GM21576 (cell line): Measurements from ENCODE around the gene CENPU.
"Not testable (repeated sequence)": the region's sequence is repeated elsewhere in the genome, so short reads cannot be mapped to it uniquely, and the experiment has no call there.

Experiments used
- ATAC-seq: cut with Tn5 transposase; IDR thresholded peaks from one replicate; pipeline ENCODE4 v1.9.1; 2021; ENCODE audit warnings: mild to moderate bottlenecking, moderate library complexity; ENCODE audit not compliant: unreplicated experiment

Gene CENPU, protein sequence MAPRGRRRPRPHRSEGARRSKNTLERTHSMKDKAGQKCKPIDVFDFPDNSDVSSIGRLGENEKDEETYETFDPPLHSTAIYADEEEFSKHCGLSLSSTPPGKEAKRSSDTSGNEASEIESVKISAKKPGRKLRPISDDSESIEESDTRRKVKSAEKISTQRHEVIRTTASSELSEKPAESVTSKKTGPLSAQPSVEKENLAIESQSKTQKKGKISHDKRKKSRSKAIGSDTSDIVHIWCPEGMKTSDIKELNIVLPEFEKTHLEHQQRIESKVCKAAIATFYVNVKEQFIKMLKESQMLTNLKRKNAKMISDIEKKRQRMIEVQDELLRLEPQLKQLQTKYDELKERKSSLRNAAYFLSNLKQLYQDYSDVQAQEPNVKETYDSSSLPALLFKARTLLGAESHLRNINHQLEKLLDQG

DNA sequence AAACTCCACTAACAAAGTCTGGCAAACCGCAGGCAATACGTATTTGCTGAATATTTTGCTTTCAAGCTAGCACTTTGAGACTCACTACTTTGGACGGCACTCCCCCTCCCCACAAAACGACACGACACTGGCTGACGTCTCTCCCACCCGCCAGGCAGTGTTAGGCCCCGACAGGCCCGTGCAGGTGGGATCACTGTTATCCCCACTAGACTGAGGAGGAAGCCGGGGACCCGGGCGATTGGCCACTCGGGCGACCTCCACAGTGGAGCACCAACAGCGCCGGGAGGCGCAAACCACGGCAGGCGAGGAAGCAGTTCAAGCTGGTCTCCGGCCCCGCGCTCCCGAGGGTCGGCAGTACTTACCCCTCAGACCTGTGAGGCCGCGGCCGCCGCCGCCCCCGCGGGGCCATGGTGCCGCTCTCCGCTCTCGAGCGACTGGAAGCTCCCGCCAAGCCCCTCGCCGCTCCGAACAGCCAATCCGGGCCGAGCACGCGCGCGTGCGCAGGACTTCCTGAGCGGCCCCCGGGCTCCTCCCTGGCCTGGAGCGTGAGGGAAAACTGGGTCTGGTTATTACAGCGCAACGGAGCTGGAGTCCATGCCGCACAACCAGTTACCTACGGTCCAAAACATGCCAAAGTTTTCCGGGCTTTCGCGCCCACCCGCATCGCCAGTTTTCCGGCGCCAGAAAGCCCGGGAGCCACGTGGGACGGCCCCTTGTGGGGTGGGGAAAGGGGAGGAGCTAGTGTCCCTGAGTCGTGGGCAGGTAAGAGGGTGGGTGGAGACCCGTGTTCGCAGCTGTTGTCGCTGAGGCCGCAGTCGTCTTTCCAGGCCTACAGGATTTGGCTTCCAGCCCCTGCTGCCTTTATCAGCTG lies at the start of gene CENPU:
TSS of gene CENPU (minus strand) at position 443 of the 871 bp plus-strand sequence. CDS start at position 409, 34 bp downstream.
- ATAC-seq: peak; percentile 92

DNA sequence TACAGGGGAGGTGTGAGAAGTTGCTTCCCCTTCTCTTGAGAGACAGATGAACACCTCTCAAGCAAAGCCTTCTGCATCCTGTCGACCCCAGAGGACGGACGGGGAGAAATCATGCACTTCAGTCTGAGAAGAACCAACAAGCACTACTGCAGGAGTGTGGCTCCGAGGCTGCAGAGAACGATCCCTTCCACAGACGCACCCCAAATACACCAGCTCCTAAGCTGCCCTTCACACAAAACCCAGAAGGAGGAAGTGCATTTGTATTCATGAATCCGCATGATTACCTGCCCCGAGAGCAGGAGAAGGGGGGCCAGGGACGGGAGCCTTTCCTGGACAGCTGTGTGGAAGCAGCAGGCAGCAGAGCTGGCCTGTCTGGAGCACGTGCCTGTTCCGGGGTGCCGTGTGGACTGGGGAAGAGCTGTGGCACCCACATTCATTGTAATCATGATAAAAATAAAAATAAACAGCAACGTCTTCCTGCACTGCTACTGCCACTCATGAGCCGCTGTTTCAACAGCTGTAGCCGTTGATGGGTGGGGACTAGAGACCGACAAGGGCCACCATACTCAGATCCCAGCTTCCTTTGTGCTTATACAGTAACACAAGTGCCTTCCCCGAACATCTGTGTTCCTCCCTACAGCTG lies 49.0 kb upstream of the CENPU start:
- no peak for ATAC-seq

DNA sequence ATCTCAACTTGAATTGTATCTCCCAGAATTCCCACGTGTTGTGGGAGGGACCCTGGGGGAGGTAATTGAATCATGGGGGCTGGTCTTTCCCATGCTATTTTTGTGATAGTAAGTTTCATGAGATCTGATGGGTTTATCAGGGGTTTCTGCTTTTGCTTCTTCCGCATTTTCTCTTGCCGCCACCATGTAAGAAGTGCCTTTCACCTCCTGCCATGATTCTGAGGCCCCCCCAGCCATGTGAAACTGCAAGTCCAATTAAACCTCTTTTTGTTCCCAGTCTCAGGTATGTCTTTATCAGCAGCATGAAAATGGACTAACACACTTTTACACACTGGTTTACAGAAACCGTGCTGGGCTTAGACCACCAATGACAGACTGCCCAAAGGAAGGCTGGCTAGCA lies 45.3 kb upstream of the CENPU start:
- ATAC-seq: not testable (repeated sequence)

DNA sequence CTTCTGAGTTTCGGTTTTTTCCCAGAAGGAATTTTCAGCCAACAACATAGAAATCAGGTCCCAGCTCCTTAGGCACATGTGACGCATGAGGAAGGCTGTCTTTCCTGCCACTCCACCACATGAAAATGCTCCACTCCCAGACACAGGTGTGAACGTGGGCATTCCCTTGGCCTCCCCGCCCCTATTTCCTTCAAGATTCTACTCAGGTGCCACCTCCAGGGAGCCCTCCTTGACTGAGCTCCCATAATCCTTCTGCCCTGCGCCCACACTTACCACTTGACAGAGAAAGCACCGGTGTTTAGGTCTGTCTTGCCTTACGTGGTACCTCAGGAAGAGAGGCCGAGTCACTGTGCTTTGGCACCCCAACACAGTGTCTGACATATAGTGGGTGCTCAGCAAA lies 44.4 kb upstream of the CENPU start:
- no peak for ATAC-seq

DNA sequence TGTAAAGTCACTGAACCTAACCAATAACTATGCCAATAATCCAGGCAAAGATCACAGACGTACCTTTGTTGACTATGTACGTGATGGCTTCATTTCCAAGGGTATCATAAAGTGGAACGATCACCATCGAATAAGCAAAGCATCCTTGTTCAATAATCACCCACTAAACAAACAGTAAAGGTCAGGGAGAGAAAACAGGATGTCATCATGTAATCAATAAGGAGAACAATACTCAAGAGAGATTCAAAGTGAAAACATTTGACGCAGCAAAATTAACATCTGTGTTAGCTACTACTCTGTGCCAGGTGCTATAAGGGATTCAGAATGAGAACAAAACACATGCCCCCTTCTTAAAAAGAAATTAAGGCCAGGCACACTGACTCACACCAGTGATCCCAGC lies 42.9 kb upstream of the CENPU start:
- ATAC-seq: no peak

DNA sequence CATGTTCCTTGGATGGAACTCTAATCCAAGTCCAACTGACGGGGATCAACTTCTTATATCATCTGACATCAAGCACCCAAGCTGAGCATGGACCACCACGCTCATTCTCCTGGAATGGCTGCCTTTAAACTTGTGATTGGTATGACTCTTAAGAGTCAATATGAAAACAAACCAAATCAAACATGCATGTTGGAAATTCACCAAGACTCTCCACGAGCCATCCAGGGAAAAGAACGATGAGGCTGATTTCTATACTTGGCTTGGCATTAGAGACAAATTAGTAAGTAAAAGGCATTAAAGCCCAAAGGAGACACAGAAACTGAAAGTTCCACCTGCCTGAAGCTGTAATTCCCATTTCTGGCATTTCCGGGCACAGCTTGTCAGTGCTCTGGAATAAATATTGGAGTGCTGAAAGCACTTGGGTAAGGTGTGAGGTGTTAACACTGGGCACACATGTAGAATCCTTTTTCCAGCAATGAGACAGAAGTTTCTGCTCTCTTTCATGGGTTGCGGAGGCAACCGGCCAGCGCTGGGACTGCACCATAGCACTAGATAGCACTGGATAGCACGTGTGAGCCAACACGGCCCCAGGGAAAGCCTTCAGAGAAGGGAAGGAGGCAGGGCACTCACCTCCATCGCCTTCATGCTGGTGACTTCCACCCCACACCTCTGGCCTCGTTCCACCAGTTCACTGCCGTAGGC lies 42.1 kb upstream of the CENPU start:
- no peak for ATAC-seq

DNA sequence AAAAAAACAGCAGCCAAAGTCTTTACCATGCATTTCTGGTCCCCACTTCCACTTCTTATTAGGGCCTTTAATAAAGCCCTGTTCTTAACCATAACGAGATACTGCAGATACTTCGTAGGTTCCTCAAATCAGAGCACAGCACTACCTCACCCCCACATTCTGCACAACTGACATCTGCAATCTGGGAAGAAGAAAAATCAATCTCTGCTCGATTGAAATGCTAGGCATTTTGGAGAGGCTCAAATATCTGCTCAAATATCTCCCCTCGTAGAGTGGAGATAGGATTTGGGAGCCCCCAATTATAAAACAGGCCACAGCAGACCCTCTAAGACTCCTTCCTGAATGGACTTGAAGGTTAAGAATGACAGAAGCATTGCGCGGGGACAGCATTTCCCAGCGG lies 40.3 kb upstream of the CENPU start:
- ATAC-seq: no peak

DNA sequence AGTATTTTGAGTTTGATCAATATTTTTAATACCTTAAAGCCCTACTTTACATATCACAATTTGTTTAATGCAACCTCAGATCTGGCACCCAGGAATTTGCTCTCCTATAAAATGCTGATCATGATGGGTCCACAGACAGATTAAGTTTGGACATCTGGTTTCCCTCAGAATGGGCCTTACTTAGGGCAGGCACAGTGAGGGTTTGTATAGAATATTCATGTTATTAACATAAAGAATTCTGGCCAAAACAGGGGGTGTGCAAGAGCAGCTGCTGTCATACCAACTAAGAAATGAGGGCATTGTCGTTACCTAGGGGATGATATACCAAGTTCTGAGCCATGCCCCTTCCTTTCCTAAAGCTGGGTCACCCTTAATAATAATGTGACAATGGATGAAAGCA lies 37.5 kb upstream of the CENPU start:
- ATAC-seq: no peak

DNA sequence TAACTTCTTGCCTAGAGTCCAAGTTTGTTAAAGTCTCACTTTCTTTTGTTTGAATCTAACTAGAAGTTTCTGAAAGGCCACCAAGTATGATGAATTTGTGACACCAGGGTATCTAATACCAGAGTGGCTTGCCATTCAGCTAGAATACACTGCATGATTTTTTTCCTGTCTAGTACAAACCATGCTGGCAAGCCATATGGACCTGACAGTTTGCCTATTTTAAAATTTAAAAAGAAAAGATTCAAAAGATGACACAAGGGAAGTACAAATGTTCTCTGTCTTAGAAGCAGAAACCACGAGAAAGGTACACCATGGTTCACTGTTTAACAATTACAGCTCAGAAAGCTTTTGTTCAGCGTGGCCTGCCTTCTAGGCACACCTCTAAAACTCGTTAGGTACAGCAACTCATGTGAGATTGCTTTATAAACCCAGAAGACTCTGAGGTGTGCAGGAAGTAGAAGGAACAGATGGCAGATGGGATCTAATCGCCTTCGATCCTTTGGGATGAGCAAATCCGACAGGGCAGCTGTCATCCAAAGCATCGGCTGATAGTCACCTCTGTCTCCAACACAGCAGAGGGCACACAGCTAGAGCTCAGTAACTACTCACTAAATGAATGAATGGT lies 35.4 kb upstream of the CENPU start:
- ATAC-seq: no peak

DNA sequence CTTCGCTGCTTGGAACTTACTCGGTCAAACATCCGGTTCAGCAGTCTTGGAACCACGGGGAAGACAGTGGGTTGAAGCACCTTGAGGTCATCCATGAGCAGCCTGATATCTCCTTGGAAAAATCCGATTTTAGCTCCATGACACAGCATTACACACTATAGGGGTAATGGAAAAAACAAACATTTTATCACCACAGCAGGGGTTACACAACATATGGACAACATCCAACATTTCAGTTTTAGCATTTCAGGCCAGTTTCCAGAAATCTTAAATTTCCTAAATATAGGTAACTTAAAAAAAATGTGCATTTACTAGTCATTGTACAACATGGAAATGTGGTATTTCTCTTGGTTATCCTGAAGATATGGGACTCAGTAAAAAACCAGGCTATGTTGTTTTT lies 34.4 kb upstream of the CENPU start:
- no peak for ATAC-seq

DNA sequence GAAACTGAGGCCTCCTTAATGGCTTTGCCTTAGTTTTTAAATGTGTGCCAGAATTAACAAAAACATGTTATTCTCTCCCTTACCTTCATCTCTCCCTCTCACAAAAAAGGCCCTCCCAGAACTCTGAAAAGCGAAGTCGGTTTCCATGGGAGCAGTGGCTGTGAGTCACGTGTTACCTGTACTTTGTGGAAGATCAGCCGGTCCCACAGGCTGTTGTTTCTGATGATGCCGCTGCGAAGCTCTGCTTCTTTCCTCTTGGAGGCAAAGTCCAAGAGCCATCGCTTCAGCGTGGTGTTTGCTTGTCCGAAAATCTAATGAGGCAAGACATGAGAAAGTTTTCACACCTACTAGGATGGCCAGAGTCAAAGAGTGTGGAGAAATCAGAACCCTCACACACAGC lies 32.5 kb upstream of the CENPU start:
- no peak for ATAC-seq

DNA sequence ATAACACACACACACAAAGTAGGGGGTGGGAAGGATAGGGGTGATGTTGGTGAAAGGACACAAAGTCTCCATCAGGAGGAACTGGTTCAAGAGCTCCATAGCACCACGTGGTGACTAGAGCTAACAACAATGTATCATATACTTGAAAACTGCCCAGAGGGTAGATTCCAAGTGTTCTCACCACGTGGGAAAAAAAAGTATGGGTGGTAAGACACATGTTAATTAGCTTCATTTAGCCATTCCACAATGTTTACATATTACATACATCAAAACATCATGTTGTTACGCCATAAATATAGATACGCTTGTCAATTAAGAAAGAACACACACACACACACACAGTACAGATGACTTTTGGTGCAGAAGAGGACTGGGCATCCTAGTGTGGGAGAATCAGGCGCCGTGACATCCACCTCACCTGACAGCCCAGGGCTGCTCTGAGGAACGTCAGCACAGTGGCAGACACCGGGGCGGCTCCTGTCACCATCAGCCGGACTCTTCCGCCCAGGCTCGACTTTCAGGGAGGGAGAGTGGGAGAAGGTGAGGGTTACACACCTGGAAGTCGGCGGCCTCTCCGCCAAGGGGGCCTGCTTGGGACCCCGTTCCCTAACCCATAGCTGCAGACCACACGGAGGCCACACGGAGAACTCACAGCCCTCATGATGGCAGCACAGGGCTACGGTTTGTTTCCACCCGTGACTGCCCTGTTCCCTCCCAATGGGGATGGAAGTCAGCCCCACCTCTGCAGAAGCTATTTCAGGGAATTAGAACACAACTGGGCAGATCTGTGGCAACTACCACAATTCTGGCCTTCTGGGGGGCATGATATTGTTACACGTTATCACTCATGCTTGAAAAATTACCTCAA lies 31.8 kb upstream of the CENPU start:
- ATAC-seq: no peak

DNA sequence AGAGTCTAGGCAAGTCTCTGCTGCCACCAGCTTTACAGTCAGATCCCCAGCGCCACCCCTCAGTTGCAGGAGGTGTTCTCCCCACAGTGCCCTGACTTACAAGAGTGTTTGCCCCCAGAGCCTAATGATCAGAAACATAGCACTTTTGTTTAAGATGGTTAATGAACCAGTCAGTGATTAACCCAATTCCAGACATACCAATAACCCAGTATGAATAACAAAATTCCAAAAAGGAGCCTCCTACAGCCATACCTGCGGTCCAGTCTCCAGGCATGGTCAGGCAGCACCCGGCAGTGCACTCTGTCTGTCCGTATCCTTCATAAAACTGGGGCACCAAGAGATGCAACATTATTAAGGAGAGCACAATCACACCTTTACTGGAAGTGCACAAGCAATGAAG lies 30.7 kb upstream of the CENPU start:
- ATAC-seq: no peak

DNA sequence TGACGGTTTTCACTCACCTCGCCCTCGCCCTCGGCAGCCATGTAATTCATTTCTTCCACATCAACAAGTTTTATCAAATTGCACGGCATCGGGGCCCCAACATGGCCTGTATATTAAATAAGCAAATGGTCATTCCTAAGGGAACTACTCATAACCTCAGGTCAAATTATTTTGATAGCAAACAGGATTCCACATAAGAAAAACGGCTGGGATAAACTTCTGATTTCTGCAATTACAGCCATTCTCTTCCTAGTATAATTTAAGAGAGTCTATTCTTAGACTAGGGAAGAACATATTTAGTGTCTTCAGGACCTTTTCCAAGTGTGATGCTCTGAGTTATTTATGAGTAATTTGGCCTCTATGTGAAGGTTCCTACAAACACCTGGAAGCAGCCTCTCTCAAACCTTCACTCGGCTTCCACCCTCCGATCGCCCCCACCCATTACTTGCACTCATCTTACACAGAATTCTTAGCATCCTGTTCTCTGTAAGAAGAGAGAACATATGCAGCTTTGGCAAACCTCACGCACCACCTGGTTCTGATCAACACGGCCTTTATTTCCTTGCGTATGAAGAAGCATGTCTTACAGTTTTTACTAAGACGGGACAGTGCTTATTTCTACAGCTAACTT lies 29.4 kb upstream of the CENPU start:
- no peak for ATAC-seq

DNA sequence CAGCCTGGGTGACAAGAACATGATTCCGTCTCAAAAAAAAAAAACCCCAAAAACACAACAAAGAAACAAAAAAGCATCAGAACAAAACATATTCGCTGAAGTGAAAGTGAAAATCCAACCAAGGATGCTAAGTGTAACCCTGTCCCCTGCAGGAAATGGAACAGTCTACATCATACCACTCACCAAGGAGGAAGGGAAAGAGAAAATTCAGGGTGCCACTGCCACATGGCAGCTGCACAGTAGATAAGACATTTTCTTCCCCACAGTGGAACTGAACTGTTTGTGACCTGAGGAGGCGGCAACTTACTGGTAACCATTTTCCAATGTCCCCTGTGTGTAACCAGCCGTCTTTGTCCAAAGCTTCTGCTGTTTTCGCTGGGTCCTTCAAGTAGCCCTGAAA lies 28.2 kb upstream of the CENPU start:
- peak; percentile 92 for ATAC-seq

DNA sequence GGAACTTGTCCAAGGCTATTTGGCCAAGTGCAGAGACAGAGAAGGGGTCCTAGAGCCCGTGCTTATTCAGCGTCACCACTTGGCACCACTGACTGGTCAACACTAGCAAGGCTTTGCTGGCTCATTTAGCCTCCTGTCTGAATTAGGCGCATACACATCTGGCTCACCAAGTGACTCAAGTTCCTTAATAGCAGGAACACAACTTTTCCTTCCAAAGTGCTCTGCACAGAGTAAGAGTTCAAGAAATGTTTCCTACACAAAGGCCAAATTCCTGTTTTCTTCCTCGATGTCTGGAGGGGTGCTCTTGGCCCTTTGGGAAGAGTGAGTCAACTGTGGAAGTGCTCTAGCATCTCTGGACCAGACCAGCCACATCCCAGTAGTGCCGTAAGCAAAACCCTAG lies 26.8 kb upstream of the CENPU start:
- ATAC-seq: no peak

DNA sequence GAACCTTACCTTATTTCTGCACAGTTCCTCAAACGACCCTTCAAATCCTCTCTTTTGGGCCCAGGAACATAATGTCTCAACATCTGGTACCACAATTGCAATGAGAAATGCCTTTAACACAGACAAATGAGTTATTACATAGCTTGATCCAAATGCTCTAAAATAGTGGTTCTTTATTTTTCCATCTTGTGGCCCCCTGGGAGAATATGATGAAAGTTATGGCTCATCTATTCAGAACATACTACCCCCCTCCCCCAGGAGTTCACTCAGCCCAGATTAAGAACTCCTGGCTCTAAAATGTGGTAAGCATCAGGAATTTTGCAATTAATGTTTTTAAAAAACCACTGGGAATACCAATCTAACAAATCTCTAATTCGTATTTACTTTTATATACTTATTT lies 23.9 kb upstream of the CENPU start:
- ATAC-seq: no peak

DNA sequence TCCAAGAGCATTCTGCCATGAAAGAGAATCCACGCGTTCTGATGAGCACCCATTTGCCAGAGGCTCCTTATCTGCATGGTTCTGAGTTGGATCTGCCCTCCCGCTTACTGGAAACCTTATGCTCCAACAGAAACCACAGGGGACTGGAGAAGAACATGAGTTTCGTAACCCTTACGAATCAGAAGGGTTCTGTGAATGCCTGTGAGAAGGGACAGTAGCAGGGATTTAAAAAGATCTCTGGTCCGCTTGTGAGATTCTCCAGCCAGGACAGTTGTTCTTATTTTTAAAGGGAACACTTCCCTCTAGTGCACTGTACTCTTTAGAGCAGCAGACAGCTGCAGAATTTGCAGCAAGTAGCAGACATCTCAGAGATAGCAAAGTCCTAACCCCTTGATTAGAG lies 22.5 kb upstream of the CENPU start:
- no peak for ATAC-seq

DNA sequence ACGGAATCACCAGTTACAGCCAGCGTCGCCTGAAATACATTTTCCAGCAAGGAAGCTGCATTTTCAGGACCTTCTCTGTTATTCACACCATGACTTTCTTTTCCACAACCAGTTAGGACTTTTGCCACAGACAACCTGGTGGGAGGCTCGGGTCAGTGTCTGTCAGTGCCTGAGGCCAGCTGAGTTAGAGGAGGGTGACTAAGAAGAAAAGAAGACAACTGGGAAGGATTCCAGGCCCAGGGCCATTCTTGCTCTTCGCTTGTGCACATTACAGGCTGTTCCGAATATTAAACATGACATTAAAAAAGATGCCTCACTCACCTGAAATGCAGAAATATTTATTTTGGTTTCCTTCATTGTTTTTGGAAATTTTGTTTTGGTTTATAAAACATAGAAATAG lies 21.4 kb upstream of the CENPU start:
- no peak for ATAC-seq
